ENCODE measurements around the gene CRTAC1.

CRTAC1 gene

GRCh38 chr10:97925308-97925938 lies 105.0 kb downstream of the CRTAC1 start:
- in situ Hi-C loops (cut with MboI; ENCODE audit: low sequenced_read_pairs) = no loop called here

GRCh38 chr10:97924678-97925077 lies 105.7 kb downstream of the CRTAC1 start:
- in situ Hi-C loops (cut with MboI; ENCODE audit: low sequenced_read_pairs) = no loop called here

GRCh38 chr10:97923476-97923875 lies 106.9 kb downstream of the CRTAC1 start:
- in situ Hi-C loops (cut with MboI; ENCODE audit: low sequenced_read_pairs) = no loop called here

- in situ Hi-C loops (cut with MboI; ENCODE audit: low sequenced_read_pairs) = no loop called here
Observed at GRCh38 chr10:97923057-97923456, 107.4 kb downstream of the CRTAC1 start.

GRCh38 chr10:97922022-97922758 lies 108.2 kb downstream of the CRTAC1 start:
- in situ Hi-C loops (cut with MboI; ENCODE audit: low sequenced_read_pairs) = no loop called here

GRCh38 chr10:97921581-97922021 lies 108.8 kb downstream of the CRTAC1 start:
- in situ Hi-C loops (cut with MboI; ENCODE audit: low sequenced_read_pairs) = no loop called here

GRCh38 chr10:97920865-97921264 lies 109.6 kb downstream of the CRTAC1 start:
- in situ Hi-C loops (cut with MboI; ENCODE audit: low sequenced_read_pairs) = no loop called here

GRCh38 chr10:97919012-97919411 lies 111.4 kb downstream of the CRTAC1 start:
- in situ Hi-C loops (cut with MboI; ENCODE audit: low sequenced_read_pairs) = no loop called here

GRCh38 chr10:97916586-97916985 lies 113.8 kb downstream of the CRTAC1 start:
- in situ Hi-C loops (cut with MboI; ENCODE audit: low sequenced_read_pairs) = no loop called here

- in situ Hi-C loops (cut with MboI; ENCODE audit: low sequenced_read_pairs) = no loop called here
Observed at GRCh38 chr10:97915346-97916131, 114.9 kb downstream of the CRTAC1 start.

GRCh38 chr10:97914837-97915211 lies 115.6 kb downstream of the CRTAC1 start:
- in situ Hi-C loops (cut with MboI; ENCODE audit: low sequenced_read_pairs) = no loop called here

GRCh38 chr10:97914171-97914836 lies 116.1 kb downstream of the CRTAC1 start:
- in situ Hi-C loops (cut with MboI; ENCODE audit: low sequenced_read_pairs) = no loop called here

- in situ Hi-C loops (cut with MboI; ENCODE audit: low sequenced_read_pairs) = no loop called here
Observed at GRCh38 chr10:97913614-97914013, 116.8 kb downstream of the CRTAC1 start.

GRCh38 chr10:97913193-97913592 lies 117.2 kb downstream of the CRTAC1 start:
- in situ Hi-C loops (cut with MboI; ENCODE audit: low sequenced_read_pairs) = no loop called here

- in situ Hi-C loops (cut with MboI; ENCODE audit: low sequenced_read_pairs) = no loop called here
Observed at GRCh38 chr10:97911217-97911616, 119.2 kb downstream of the CRTAC1 start.

- in situ Hi-C loops (cut with MboI; ENCODE audit: low sequenced_read_pairs) = no loop called here
Observed at GRCh38 chr10:97910661-97911060, 119.8 kb downstream of the CRTAC1 start.

GRCh38 chr10:97907830-97908229 lies 122.6 kb downstream of the CRTAC1 start:
- in situ Hi-C loops (cut with MboI; ENCODE audit: low sequenced_read_pairs) = loop anchor here (10.0 kb wide), 1 partner anchor 137 kb away; no protein-coding TSS in a partner anchor

- in situ Hi-C loops (cut with MboI; ENCODE audit: low sequenced_read_pairs) = loop anchor here (10.0 kb wide), 1 partner anchor 138 kb away; no protein-coding TSS in a partner anchor
Observed at GRCh38 chr10:97907211-97907610, 123.2 kb downstream of the CRTAC1 start.

GRCh38 chr10:97905276-97905675 lies 125.1 kb downstream of the CRTAC1 start:
- in situ Hi-C loops (cut with MboI; ENCODE audit: low sequenced_read_pairs) = loop anchor here (10.0 kb wide), 1 partner anchor 140 kb away; no protein-coding TSS in a partner anchor

GRCh38 chr10:97904576-97904975 lies 125.8 kb downstream of the CRTAC1 start:
- in situ Hi-C loops (cut with MboI; ENCODE audit: low sequenced_read_pairs) = loop anchor here (10.0 kb wide), 1 partner anchor 140 kb away; no protein-coding TSS in a partner anchor

GRCh38 chr10:97904018-97904381 lies 126.4 kb downstream of the CRTAC1 start:
- in situ Hi-C loops (cut with MboI; ENCODE audit: low sequenced_read_pairs) = loop anchor here (10.0 kb wide), 1 partner anchor 141 kb away; no protein-coding TSS in a partner anchor

All from HL-60/S4 treated with retinoic acid at 250 ng/mL for 4 days and 3 days (cell line).